HG03342 (cell line): ENCODE data around the gene ADGRL3.

Source experiments
- ATAC-seq: cut with Tn5 transposase; IDR thresholded peaks from one replicate; pipeline ENCODE4 v1.9.1; 2021; ENCODE audit warnings: mild to moderate bottlenecking, moderate library complexity; ENCODE audit not compliant: unreplicated experiment

ADGRL3 gene

DNA sequence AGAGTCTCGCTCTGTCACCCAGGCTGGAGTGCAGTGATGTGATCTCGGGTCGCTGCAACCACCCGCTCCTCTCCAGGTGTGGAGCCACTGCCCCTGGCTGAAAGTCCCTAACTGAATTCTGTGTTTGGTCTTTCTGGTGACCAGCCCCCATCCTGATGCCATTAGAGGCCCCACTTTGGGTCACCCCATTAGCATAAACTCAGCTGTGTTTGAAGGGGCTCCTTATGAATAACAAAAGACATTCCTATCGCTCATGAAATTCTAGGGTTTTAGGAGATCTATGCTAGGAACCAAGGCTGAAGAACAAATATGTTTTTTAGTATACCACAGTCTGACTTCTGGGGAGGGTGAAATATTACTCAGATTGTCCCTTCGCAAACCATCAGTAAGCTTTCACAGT lies 652.9 kb downstream of the ADGRL3 start:
- no peak for ATAC-seq

DNA sequence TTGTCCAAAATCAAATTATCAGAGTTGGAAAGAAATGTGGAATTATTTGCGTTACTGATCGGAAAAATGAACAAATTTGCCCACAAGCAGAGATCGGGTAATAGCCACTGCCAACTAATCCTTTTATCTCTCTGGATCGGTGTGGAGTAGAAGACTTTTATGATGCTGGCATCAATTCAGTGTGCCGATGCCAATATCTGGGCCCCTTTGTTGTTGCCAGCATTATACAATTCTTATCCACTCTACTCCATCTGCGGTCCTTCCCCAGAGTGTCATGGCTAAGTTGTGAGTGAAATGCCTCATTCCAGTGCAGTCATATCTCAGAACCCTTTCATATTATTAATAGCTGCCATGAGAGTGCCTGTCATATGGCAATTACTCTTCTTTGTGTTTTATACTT lies 660.2 kb downstream of the ADGRL3 start:
- ATAC-seq, result no peak

DNA sequence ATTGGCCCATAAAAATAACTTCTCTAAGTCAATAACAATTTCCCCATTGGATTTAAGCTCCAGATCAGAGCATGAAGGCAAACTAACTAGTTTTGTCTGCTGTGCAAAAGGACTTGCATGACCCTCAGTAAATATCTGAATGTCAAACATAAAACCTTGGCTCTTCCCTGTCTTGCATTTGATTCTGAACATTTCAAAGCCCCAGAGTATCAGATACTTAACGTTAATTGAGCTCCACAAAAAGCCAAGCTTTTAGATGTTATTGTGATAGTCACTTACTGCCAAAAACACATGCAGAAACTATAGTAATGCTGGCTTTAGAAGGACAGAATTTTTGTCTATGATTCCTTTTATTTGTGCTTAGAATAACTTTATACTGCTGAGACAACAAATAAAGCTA lies 664.2 kb downstream of the ADGRL3 start:
- ATAC-seq, result no peak

DNA sequence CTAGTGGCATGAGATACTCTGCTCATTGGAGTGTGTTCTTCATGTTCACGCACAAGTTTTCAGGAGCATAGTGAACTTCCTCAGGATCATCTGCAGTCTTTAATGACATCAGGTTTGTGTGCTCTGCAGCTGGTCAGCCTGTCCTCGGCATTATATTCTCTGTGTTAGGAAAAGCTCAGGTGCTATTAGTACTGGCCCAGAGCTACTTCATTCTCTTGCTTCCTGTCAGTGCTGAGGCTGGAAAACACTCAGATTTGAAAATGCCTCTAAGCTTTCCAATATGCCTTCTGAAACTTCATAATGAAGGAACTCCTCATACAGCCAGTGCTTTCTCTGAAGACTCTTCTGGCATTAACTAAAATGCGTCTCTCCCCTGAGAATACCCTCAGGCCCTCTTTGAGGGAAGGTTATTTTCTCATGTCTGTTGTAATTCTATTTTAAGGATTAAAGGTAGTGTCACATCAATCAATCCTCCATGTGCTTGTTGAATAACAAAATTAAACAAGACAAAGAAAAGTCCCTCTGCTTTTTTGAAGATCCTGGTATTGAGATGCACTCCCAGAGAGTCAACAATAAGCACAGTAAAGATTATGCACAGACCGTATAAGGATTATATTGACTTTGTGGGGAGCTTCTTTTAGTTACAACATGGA lies 666.4 kb downstream of the ADGRL3 start:
- no peak for ATAC-seq

DNA sequence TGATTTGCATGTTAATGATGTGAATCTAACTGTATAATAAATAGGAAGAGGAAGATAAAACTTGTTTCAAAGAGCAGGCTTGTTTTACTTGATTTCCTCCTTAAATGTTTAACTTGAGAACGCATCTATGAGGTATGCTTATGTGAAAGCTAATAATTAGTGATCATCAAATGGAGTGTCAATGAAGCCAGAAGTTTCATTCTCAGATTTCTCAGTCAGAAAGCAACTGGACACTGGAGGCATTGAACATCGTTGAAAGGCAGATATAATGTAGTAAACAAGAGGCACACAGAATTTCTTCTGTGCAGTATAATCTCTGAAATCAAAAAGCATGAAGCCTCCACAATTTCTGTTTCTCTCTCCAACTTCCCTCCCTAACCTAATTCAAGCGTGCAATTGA lies 672.9 kb downstream of the ADGRL3 start:
- no peak for ATAC-seq

DNA sequence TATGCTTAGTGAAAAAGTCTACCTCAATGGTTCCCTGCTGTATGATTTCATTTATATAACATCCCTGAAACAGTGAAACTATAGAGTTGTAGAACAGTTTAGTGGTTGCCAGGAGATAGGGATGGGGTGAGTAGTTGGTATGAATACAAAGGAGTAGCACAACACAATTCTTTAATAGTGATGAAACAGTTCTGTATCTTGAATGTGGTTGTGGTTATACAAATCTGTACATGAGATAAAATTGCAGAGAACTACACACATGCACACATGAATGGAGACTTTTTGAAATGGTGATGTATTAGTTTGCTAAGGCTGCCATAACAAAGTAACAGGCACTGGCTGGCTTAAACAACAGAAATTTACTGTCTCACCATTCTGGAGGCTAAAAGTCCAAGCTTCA lies 677.1 kb downstream of the ADGRL3 start:
- ATAC-seq, result no peak

DNA sequence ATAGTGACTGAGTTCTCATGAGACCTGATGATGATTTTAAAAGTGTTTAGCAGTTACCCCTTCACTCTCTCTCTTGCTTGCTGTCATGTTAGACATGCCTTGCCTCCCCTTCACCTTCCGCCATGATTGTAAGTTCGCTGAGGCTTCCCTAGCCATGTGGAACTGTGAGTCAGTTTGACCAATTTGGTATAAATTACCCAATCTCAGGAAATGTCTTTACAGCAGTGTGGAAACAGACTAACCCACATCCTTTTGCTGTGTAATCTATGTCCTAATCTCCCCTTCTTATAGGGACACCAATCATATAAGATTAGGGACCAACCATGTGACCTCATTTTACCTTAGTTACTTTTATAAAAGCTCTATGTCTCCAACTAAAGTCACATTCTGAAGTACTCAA lies 677.8 kb downstream of the ADGRL3 start:
- no peak for ATAC-seq

DNA sequence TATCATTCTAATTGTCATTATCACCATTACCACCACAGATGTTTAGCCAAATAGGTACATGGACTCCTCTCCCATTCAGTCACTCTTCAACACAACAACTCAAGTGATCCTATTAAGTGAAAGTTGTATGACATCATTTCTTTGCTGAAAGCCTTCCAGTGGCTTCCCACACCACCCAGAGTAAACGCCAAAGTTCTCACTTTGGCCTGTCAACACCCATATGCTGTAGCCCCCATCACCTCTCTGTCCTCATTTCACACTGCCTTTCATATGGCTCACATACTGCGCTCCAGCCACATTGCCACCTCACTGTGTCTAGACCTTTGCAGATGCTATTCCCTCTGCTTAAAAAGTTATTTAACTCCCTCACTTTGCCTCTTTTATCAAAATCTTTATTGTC lies 682.3 kb downstream of the ADGRL3 start:
- no peak for ATAC-seq

DNA sequence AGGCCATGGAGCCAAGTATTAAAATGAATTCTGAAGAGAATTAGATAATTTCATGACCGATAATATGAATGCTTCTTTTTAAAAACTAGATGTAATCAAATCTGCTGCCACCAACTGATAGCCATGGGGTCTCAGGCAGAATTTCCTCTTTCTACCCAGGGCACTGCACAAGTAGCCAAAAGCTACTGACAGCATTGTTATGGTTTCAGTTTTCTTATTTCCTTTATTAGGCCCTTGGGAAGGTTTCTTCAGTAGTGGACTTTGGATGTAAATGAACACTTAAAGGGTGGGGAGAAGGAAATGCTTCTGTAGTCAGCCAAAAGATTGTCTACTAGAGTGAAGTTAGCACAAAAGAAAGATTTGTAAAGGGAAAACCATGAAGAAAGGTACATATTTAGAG lies 686.0 kb downstream of the ADGRL3 start:
- no peak for ATAC-seq

DNA sequence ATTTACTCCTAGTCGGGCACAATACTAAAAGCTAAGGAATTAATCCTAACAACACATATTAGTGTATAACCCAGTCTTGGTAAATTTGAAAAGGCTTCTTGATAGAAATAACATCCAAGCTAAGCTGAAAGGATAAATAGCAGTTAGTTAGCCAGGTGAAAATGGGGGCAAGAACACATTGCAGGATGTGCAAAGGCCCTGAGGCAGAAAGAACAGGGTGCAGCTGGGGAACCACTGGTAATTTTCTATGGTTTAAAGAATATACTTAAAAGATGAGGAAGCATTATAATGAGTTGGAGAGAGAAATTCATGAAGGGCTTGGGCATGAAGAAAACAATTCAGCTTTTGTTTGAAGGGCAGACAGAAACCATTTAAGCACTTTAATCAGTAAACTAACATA lies 689.0 kb downstream of the ADGRL3 start:
- ATAC-seq, result no peak

DNA sequence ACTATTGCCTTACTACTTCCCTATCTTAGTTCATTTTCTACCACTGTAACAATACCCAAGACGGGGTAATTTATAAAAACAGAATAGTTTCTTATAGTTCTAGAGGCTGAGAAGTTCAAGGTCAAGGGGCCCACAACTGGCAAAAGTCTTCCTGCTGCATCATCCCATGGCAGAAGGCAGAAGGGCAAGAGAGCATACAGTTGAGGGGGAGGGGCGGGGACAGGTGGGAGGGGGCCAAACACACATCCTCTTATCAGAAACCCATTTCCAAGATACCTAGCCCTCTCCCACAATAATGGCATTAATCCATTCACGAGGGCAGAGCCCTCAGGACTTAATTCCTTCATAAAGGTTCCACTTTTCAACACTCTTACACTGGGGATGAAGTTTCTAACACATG lies 690.2 kb downstream of the ADGRL3 start:
- ATAC-seq, result no peak

DNA sequence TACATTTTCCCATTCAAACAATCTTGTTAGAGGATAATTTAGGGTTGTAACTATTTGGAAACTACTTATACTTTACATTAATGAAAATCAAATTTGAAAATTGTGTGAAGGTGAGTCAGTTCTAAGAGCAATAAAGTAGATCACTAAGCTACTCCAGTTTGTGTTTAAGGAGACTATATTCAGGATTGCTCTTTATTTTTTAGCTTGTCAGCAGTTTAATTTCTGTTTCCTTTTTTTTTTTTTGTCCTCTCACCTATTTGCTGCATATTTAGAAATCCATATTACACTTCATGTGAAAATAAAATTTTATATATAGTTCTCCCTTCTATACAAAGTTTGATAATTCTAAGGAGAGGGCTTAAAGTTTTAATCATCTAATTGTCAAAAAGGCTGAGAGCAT lies 691.8 kb downstream of the ADGRL3 start:
- ATAC-seq, result no peak

DNA sequence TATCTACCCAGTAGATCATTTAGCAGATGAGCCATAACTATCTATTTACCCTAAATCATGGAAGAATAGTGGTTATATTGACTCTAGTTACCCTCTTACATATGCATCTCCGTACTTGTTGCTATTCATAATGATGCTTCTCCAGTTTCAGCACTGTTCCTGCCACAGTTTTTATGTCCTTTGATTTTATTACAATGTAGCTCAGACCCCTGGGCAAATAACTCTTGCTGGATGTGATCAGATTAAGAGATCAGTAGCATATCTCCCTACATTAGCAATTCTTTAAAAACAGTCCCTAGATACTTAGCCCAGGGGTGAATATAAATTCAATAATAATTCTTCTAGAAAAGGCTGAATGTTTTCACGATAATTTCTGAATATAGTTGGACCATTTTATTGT lies 696.5 kb downstream of the ADGRL3 start:
- ATAC-seq, result no peak

DNA sequence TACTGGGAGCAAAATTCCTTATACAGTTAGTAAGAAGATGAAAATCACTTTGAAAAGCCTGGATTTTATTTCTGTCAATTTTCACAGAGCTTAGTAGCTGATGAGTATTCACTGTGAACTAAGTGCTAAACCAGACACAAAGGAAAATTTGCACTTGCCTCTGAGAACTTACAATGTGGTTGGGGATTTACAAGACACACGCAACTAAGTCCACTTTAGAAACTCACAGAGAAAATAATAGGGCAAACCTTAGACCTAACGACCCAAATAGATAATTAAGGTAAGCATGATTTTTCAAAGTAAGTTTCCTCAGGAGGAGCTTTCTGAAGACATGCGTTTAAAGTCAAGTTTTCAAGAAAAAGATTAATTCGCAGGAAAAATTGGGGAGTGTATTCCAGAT lies 708.9 kb downstream of the ADGRL3 start:
- ATAC-seq, result no peak

DNA sequence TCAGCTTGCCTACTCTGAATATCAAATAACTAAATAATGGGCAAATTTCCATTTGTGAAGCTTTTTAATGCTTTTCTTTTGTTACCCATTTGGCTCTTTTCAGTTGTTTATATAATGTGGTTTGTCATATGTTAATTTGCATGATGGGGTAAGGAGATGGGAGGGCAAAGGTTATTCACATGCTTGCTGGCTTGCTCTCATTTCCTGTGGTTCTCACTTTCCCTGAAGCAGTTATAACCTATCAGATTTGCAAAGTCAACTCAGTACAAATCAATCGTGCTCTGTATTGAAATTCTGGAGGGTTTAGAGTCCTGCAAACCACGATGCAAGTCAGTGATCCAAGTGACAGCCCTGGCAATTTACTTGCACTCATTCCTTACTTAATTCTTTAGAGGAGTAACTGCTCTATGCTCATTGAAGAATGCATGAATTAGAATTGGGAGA lies 711.2 kb downstream of the ADGRL3 start:
- ATAC-seq, result no peak

DNA sequence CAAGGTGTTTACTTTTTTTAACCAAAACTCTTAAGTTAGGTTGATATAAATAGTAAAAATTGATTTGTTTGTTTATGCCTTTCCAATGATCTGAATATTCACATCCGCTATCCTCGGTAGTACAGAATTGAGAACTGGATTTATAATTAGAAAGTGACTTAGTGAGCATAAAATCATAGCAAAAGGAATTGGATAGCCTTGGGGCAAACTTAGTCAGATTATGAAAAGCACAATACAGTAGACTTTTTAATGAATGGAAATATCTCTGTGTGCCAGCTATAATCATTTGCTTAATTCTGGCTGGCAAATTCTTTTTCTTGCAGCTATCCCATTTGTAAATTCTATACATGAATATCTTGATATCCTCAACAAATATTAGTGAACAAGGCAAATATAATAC lies 713.5 kb downstream of the ADGRL3 start:
- ATAC-seq, result no peak

DNA sequence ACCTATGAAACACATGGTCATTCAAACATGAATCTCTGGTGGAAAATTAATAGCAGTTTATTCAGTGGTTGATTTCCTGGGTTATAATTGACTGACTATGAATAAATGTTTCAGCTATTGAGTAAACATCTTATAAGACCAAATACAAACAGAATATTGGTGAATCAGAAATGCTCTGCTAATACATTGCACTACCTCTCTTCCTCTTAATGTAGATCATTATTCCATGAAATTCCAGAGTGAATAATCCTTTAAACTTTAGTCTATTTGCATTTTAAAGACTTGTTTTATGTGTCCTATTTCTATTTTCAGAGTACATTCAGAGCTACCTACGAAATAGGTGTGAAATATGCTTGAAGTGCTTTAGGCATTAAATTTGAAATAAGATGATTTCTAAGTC lies 715.4 kb downstream of the ADGRL3 start:
- ATAC-seq, result no peak

DNA sequence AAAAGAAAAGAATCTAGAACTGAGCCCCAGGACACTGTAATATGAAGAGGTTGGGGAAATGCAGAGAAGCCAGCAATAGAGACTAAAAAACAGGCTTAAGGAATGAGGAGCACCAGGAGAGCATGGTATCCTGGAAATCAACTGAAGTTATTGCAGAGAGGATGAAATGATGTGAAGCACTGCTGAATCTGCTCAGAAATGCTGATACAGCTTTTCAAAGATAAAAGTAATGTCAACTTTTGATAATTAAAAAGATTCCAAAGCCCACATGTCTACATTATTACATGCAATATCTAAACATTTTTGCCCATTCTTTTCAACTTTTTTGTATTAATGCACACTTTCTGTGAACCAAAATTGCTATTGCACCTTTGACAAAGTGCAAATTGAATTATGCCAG lies 718.4 kb downstream of the ADGRL3 start:
- ATAC-seq, result no peak

DNA sequence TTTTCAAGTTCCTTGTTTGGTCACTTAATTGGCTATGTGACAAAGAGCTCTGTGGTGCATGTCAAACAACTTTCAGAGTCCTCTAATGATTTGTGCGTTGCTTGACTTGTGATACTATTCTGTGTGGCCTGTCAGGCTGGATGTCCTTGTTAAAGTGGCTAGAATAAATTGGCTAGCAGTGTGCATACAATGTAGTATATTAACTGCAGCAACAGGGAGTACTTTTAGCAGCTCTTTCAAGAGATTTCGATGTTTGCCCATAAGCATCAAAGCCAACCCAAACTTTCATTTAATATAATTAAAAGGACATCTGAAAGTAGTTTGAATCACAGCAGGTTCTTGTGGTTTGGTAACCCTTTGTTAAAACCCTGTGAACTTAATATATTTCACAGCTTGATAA lies 718.9 kb downstream of the ADGRL3 start:
- ATAC-seq, result no peak

DNA sequence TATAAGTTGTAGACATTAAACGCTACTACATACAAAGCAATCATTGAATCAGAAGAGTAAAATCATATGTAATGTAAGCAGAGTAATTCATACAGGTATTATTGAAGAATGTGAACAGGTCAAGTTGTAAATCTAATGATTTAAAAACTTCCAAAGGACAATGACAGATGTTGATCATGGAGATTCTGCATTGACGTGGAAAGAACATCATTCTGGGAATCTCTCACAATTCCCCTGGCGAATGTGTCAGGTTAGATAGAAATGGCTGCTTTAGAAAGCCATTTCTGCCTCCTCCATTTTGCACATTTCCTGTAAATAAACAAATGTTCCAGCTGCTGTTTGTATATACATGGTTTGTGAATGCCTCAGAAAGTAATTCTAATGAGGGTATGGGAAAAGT lies 719.4 kb downstream of the ADGRL3 start:
- no peak for ATAC-seq

DNA sequence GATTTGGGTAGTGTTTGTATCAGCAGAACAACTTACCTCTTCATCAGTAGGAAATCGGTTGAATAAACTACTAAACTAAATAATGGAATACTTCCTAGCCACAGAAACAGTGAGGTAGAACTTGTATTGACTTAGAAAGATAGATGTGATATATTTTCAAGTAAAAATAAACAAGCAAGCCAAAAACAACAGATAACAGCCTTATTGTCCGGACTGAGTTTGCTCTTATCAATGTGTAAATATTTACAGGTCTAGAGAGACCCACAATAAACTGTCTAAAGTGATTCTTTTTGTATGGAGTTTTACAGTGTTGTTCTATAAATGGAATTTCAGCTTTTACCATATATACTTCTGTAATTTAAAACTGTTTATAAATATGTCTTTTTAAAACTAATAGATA lies 721.8 kb downstream of the ADGRL3 start:
- ATAC-seq, result no peak

DNA sequence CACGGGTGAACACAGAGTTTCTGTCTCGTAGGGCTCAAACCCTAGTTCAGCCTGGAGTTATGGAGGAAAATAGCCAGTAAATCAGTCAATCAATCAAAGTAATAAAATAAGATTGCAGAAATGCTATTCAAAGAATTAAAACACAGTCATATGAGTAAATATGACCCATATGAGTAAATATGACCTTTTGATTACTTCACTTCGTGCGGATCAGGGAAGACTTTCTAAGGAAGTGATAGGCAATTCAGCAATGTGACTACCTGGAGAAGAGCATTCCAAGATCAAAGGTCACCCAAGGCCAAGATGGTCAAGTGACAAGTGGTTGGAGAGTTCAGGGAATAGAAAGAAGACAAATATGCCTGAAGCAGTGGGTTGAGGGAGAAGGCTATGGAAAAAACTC lies 722.6 kb downstream of the ADGRL3 start:
- ATAC-seq, result no peak

DNA sequence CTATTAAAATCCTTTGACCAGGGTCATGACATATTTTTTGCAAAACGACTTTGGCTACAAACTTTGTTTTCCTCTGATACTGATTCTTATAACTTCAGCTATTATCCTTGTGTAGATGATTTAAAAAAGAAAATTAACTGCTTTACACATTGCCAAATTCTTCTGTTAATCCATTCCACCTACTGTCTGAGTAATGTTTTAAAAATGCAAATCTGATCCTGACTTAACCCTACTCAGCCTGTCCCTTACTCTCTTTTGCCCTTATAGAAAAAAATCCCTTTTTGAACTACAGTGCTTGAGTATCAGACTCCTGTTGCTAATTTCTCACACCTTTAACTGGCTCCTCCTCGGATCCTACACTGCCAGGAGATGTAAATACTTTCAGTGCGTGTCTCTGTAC lies 723.1 kb downstream of the ADGRL3 start:
- ATAC-seq, result no peak

DNA sequence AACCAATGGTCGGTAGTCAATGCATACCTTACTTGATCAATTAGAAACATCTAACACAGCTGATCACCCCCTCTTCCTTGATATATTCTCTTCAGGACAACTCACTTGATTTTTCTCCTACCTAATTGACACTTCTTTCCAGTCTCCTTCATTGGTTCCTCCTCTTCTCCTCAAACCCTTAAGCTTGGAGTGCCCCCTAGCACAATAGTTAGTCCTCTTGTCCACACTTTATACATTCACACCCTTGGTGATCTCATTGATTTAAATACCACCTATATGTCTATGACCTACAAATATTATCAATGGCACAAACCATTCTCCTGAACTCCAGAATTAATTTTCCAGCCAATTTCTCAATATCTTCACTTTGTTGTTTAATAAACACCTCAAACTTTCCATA lies 724.0 kb downstream of the ADGRL3 start:
- ATAC-seq, result no peak
